Cardiac muscle cell (in vitro differentiated cells and primary cell): ENCODE results near the gene SBF1. TPM values are rescaled to one million over a fixed set of nuclear protein-coding genes. Genes with fewer than 3 reads are reported as not detected.

Experiments used
- DNase-seq, 2 donors: peaks; one replicate each; pipeline versions ENCODE4 v3.0.0 to v3.0.0-alpha.2; 2010 to 2017; ENCODE audit warnings: low read depth in 1 of 2, low spot score in 1 of 2
- H3K27ac ChIP-seq: fragments of 200-600 bp; sonication (generic); 2 replicates; pipeline ENCODE4 v1.5.1; 2016
- H3K27me3 ChIP-seq: fragments of 200-600 bp; sonication (generic); 2 replicates; pipeline ENCODE4 v1.6.0; 2016; ENCODE audit warnings: control low read depth
- H3K36me3 ChIP-seq: fragments of 200-600 bp; sonication (generic); 2 replicates; pipeline ENCODE4 v1.5.1; 2016; ENCODE audit warnings: control low read depth
- H3K4me1 ChIP-seq: fragments of 200-600 bp; sonication (generic); 2 replicates; pipeline ENCODE4 v1.8.1; 2017; ENCODE audit warnings: low read depth, mild to moderate bottlenecking, mixed run types
- H3K4me3 ChIP-seq: fragments of 200-600 bp; sonication (generic); 2 replicates; pipeline ENCODE4 v1.5.1; 2016; ENCODE audit warnings: mild to moderate bottlenecking
- H3K9me3 ChIP-seq: fragments of 200-600 bp; sonication (generic); 2 replicates; pipeline ENCODE4 v1.5.1; 2017; ENCODE audit warnings: low read depth, mild to moderate bottlenecking, control low read depth
- polyA plus RNA-seq: library from polyadenylated mRNA; unstranded; fragments of >200 nt; fragmentation: Nextera tagmentation; extraction: Ambion mirVana; gene quantifications from 2 replicates; pipeline ENCODE4 v1.2.1, GENCODE V29; 2016
- total RNA-seq: library from RNA; depleted of rRNA; stranded (reverse); fragments of >200 nt; gene quantifications from 2 replicates; pipeline ENCODE4 v1.2.3, GENCODE V29; 2016
- TF ChIP-seq, protein P1 (sequence below): IDR thresholded peaks from 2 replicates; pipeline ENCODE4 v1.5.1; 2012; ENCODE audit warnings: low read depth, mild to moderate bottlenecking, low read length

Gene SBF1
- total and polyA plus RNA-seq, 2 experiments from 2014 or later, result 39.1 to 111 TPM

DNA sequence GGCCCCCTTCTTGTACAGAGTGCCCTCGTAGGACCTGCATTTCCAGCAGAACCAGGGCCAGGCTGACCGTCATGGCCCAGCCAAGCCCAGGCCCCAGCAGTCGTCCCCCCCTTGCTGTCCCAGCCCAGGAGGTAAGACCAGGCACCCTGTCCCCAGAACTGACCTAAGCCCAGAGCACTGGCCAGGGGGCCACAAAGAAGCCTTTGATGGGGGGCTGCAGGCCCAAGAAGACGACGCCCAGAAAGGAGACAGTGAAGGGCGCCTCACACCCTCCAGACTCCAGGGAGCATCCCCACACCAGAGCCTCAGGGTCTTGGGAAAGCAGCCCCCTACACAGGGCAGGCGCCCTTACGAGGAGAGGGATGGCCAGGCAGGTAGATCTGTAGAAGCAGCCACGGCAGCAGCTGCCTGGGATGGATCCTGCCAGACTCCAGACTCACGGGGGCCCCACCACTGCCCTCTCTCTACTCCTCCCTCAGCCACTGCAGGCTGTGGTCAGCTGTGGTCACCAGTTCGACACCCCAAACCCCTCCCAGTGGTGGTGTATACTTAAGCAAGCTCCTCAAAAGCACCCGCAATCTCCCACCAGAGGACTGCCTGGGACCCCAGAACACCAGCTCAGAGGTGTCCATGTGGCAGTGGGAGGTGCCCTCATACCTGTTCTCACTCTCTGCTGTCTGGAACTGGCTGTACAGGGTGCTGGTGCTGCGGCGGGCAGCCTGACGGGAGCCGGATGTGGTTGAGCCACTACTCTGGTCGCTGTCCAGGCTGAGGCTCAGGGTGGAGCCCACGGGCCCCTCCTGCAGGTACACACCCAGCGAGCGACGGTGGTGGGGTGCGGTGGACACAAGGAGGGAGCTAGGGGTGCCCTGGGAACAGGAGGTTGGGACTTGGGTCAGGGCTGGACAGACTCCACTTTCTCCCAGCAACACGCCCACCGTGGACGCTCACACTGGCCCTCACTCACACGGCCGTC, 27.0 kb downstream of the SBF1 start:
- Histone ChIP-seq H3K9me3 (no peaks in the 10 kb centered on the region), H3K36me3 (peaks cover 9% of the 10 kb centered on the region), H3K4me1 (no peaks in the 10 kb centered on the region), H3K27me3 (no peaks in the 10 kb centered on the region), H3K27ac (no peak overlapping the region), H3K4me3 (no peak overlapping the region)
- TF ChIP-seq, protein P1, sequence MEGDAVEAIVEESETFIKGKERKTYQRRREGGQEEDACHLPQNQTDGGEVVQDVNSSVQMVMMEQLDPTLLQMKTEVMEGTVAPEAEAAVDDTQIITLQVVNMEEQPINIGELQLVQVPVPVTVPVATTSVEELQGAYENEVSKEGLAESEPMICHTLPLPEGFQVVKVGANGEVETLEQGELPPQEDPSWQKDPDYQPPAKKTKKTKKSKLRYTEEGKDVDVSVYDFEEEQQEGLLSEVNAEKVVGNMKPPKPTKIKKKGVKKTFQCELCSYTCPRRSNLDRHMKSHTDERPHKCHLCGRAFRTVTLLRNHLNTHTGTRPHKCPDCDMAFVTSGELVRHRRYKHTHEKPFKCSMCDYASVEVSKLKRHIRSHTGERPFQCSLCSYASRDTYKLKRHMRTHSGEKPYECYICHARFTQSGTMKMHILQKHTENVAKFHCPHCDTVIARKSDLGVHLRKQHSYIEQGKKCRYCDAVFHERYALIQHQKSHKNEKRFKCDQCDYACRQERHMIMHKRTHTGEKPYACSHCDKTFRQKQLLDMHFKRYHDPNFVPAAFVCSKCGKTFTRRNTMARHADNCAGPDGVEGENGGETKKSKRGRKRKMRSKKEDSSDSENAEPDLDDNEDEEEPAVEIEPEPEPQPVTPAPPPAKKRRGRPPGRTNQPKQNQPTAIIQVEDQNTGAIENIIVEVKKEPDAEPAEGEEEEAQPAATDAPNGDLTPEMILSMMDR, result no peak
- no peak for DNase-seq

GRCh38 chr22:50446708-50447575, 27.9 kb downstream of the SBF1 start:
- TF ChIP-seq, protein P1, result no peak
- no peak overlapping the region for H3K27ac ChIP-seq
- no peaks in the 10 kb centered on the region for H3K4me1 ChIP-seq
- no peaks in the 10 kb centered on the region for H3K27me3 ChIP-seq
- H3K36me3 ChIP-seq, result peaks cover 9% of the 10 kb centered on the region
- no peaks in the 10 kb centered on the region for H3K9me3 ChIP-seq
- no peak for DNase-seq
- H3K4me3 ChIP-seq, result no peak overlapping the region

GRCh38 chr22:50445880-50446707, 28.7 kb downstream of the SBF1 start:
- DNase-seq, result no peak
- Histone ChIP-seq H3K36me3 (peaks cover 14% of the 10 kb centered on the region), H3K4me1 (no peaks in the 10 kb centered on the region), H3K9me3 (no peaks in the 10 kb centered on the region), H3K27me3 (no peaks in the 10 kb centered on the region), H3K27ac (no peak overlapping the region), H3K4me3 (no peak overlapping the region)
- TF ChIP-seq, protein P1, result no peak

DNA sequence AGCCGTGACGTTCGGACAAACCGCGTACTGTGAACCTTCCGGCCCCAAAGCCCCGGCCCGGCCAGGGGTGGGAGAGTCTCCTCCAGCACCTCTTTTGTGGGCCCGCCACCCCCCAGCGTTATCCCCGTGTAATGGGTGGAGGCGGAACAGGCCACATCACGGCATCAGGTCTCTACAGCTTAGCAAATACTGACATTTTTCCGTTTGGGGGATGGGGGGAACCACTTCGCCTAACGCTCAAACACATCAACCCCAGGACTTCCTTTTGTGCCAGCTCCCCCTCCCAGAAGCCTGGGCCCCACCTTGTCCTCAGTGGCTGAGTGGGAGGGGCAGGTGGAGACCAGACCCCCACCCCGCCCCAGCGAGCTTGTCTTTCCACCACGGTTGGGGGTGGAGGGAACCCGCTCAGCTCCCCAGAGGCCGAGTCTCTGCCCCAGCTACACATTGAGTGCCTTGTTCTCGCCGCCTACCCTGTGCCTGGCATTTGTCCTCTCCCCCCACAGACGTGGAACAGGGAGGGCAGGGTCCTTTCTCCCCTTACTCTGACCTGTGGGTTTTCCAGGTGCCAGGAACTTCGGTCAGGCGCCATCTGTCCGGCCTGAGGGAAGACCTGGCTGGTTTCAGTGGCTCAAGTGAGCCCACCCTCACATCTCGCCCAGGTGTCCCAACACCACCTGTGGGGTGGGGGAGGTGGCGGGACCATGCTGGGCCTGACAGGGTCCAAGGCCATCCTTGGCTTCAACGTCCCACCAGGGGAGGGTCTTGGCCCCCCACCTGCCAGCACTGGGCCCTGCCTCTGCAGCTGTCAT, 29.6 kb downstream of the SBF1 start:
- no peaks in the 10 kb centered on the region for H3K27me3 ChIP-seq
- DNase-seq, result no peak
- TF ChIP-seq, protein P1, result no peak
- no peaks in the 10 kb centered on the region for H3K4me1 ChIP-seq
- H3K9me3 ChIP-seq, result no peaks in the 10 kb centered on the region
- H3K27ac ChIP-seq, result peak overlapping the region; percentile 54
- no peak overlapping the region for H3K4me3 ChIP-seq
- peaks cover 15% of the 10 kb centered on the region for H3K36me3 ChIP-seq
